Common myeloid progenitor, CD34-positive (primary cell): ENCODE results near the gene PSMD3.

Source experiments
- CTCF ChIA-PET: fragments of 350-600 bp; sonication (Branson Sonifier 250); formaldehyde crosslinking; loops from one replicate; lab custom pipeline; 2021; ENCODE audit warnings: antibody characterized with exemption; lab: Charles Lee
- POLR2A ChIA-PET: fragments of 350-600 bp; sonication (Branson Sonifier 250); formaldehyde crosslinking; loops from one replicate; lab custom pipeline; 2021; ENCODE audit warnings: antibody characterized with exemption; lab: Charles Lee
- DNase-seq, 3 donors: peaks; one replicate each; pipeline versions ENCODE4 v3.0.0 to v3.0.0-alpha.2; 2013
- H3K27ac ChIP-seq, 2 experiments: 1 replicate in 1 of 2; 2 replicates in 1 of 2; pipeline ENCODE4 v1.7.0; 2013; ENCODE audit warnings: inconsistent platforms in 2 of 2, low read length in 2 of 2, mild to moderate bottlenecking in 2 of 2, low read depth in 1 of 2, moderate library complexity in 1 of 2; ENCODE audit not compliant: severe bottlenecking in 2 of 2, insufficient read depth in 1 of 2, poor library complexity in 1 of 2
- H3K27me3 ChIP-seq, 5 experiments: replicated peaks in 2 of 5; 1 replicate in 3 of 5; 2 replicates in 2 of 5; pipeline versions ENCODE4 v1.6.1 to v1.7.0; 2013; ENCODE audit warnings: low read length in 4 of 5, mild to moderate bottlenecking in 2 of 5, moderate library complexity in 2 of 5, inconsistent platforms in 1 of 5; ENCODE audit not compliant: insufficient read depth in 5 of 5, control insufficient read depth in 4 of 5
- H3K36me3 ChIP-seq, 4 experiments: 1 replicate in 2 of 4; 2 replicates in 2 of 4; pipeline versions ENCODE4 v1.6.1 to v1.7.0; 2013; ENCODE audit warnings: low read length in 3 of 4, control low read depth in 1 of 4, mild to moderate bottlenecking in 1 of 4; ENCODE audit not compliant: control insufficient read depth in 4 of 4, insufficient read depth in 4 of 4
- H3K4me1 ChIP-seq, 4 experiments: 1 replicate in 3 of 4; 2 replicates in 1 of 4; pipeline versions ENCODE4 v1.6.1 to v1.7.1; 2013; ENCODE audit warnings: low read length in 3 of 4, mild to moderate bottlenecking in 3 of 4, control low read depth in 1 of 4, inconsistent platforms in 1 of 4, moderate library complexity in 1 of 4; ENCODE audit not compliant: control insufficient read depth in 4 of 4, insufficient read depth in 4 of 4; ENCODE audit errors: control extremely low read depth in 1 of 4
- H3K4me3 ChIP-seq, 7 experiments: 1 replicate in 4 of 7; 2 replicates in 3 of 7; pipeline versions ENCODE4 v1.5.1 to v1.7.0; 2013; ENCODE audit warnings: mild to moderate bottlenecking in 7 of 7, low read length in 6 of 7, moderate library complexity in 6 of 7, inconsistent platforms in 2 of 7, low read depth in 2 of 7, control low read depth in 1 of 7; ENCODE audit not compliant: insufficient read depth in 4 of 7, control insufficient read depth in 1 of 7; ENCODE audit errors: extremely low read depth in 1 of 7
- H3K9me3 ChIP-seq, 5 experiments: 1 replicate in 4 of 5; 2 replicates in 1 of 5; pipeline versions ENCODE4 v1.6.1 to v1.7.1; 2013; ENCODE audit warnings: low read length in 4 of 5, mild to moderate bottlenecking in 2 of 5, inconsistent platforms in 1 of 5, low read depth in 1 of 5, moderate library complexity in 1 of 5; ENCODE audit not compliant: control insufficient read depth in 4 of 5, insufficient read depth in 2 of 5; ENCODE audit errors: control extremely low read depth in 1 of 5
- WGBS: methylation state at CpG from one replicate; pipeline ENCODE4 v1.1.5; 2013; ENCODE audit not compliant: insufficient coverage; 5-methylcytosine and 5-hydroxymethylcytosine counted together

The PSMD3 gene

DNA sequence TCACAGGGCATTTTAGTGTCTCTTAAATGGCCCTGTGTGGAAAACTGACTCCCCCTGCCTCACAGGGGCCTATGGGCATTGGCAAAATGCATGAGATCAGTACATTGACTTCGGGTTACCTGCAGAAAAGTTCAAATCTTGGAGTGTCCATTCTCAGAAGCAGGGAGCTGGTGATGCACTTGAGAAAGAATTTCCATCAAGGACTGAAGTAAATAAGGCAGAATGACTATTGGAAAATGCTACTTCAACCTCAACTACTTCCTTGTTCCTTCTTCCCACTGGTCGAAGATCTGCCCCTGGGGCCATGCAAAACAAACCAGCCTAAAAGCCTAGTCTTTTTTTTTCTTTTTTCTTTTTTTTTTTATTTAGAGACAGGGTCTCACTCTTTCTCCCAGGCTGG, 31.6 kb upstream of the PSMD3 start:
- Histone ChIP-seq H3K4me3 (no peak overlapping the region), H3K4me1 (peaks cover 0 to 20% (median 14%) of the 10 kb centered on the region in 4 experiments), H3K36me3 (no peaks in the 10 kb centered on the region), H3K9me3 (no peaks in the 10 kb centered on the region), H3K27me3 (no peaks in the 10 kb centered on the region), H3K27ac (no peak overlapping the region)
- POLR2A ChIA-PET: no interaction called here
- CTCF ChIA-PET: interaction anchor here (1.0 to 1.3 kb wide), 2 partner anchors 9 to 20 kb away, joined by 3 read pairs; no protein-coding TSS in a partner anchor
- no peak for DNase-seq
- 100% methylated on average over 1 of the region's 2 CpGs for WGBS

DNA sequence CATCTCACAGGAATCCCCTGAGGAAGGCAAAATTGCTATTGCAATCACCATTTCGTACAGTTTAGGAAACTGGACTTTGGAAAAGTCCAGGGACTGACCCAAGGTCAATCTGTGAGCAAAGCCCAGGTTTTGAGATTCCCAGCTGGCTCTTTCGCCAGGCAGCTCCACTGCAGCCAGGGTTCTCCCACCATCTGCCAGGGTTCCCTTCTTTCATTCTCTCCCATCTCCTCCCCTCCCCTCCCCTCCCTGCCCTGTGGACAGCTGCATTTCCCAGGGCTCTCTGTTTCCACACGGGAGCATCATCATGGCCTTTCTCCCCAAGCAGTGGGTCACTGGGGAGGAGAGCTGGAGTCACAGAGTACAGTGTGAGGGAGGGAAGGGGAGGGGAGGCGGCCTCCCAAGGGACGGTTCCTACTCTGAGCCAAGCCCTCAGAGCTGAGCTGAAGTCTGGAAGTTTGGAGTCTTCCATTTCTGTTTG, 29.7 kb upstream of the PSMD3 start:
- no peaks in the 10 kb centered on the region for H3K27me3 ChIP-seq

DNA sequence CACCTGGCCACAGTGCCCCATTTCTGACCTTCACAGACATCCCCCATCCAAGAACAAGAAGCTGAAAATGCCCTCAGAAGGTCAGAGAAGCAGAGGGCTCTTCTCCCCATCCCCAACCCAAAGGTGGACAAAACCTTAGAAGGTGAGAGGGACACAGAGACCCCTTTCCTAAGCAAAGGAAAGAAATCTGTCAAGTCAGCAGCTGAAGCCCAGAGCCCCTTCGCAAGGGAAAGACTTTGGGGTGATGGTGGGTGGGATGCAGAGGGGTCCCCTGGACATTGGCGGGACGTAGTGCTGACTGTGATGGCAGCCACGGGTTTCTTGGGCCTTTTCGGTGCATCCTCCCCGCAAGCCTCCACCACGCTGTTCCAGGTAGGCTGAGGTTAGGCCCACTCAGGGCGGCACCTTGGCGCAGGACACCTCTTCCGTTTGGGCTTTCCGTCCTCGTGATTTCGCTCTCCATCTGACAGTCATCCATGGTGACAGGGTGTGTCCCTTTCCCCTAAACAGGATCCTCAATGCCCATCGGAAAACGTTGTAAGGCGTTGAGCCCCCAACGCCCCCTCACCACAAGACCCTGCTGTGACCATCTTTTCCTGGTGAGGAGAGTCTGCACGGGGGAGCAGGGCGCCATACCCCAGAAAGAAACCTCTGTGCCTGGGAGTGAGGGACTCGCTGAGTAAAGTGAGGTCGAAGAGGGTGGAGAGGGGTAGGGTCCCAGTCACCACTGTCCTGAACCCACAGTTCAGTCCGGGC, 28.5 kb upstream of the PSMD3 start:
- Histone ChIP-seq H3K27ac (no peak overlapping the region), H3K36me3 (no peaks in the 10 kb centered on the region), H3K9me3 (no peaks in the 10 kb centered on the region), H3K4me3 (peak overlapping the region; percentile 24 to 81 (median 57)), H3K4me1 (peaks cover 0 to 20% (median 14%) of the 10 kb centered on the region in 4 experiments), H3K27me3 (no peaks in the 10 kb centered on the region)
- ChIA-PET CTCF (interaction anchor here (0.7 kb wide), 1 partner anchor 12 kb away, joined by 3 read pairs; no protein-coding TSS in a partner anchor), POLR2A (interaction anchor here (1.5 kb wide), 1 partner anchor 28 kb away, joined by 3 read pairs; the partner anchor contains the start of gene PSMD3)
- DNase-seq: no peak
- WGBS: 67% methylated on average over 17 of the region's 22 CpGs

More for the DNA sequence above, 29.7 kb upstream of the PSMD3 start:
- ChIA-PET POLR2A (no interaction called here), CTCF (interaction anchor here (0.7 kb wide), 1 partner anchor 11 kb away, joined by 3 read pairs; no protein-coding TSS in a partner anchor)
- no peaks in the 10 kb centered on the region for H3K9me3 ChIP-seq
- no peak overlapping the region for H3K4me3 ChIP-seq
- 92% methylated on average over 2 of the region's 5 CpGs for WGBS
- no peak for DNase-seq
- H3K36me3 ChIP-seq: no peaks in the 10 kb centered on the region
- peaks cover 0 to 20% (median 14%) of the 10 kb centered on the region in 4 experiments for H3K4me1 ChIP-seq
- no peak overlapping the region for H3K27ac ChIP-seq

DNA sequence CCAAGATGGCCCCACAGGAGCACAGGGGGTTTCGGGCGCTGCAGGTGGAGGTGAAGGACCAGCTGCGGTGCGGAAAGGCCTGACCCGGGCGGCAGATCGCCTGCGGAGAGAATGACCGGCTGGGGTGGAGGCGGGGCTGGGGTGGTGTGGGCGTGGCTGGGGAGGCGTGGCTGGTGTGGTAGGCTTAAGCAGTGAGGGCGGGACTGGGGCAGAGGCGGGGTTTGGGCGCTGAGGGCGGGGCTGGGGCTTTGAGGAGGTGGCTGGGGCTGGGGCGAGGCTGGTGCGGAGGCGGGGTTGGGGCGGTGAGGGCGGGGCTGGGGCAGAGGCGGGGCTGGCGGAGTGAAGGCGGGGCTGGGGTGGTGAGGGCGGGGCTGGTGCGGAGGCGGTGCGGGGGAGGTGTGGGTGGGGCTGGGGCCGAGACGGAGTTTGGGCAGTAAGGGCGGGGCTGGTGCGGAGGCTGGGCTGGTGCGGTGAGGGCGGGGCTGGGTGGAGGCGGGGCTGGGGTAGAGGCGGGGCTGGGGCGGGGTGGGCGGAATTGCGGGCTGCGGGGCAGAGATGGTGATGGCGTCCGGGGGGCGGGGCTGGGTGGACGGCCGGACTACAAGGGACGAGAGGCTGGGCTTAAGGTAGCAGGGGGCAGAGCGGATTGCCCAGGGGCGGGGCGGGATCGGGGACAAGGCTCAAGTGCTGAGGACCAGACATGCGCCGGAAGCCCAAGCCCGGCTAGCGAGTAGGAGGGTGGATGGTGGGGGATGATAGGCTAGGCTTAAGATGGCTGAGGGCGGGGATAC, 27.7 kb upstream of the PSMD3 start:
- H3K27ac ChIP-seq: peak overlapping the region in 1 of 2 experiments; percentile 58
- POLR2A ChIA-PET: interaction anchor here (0.9 to 1.5 kb wide), 2 partner anchors 28 to 29 kb away, joined by 3 to 4 read pairs; partner anchors contain the start of gene PSMD3

DNA sequence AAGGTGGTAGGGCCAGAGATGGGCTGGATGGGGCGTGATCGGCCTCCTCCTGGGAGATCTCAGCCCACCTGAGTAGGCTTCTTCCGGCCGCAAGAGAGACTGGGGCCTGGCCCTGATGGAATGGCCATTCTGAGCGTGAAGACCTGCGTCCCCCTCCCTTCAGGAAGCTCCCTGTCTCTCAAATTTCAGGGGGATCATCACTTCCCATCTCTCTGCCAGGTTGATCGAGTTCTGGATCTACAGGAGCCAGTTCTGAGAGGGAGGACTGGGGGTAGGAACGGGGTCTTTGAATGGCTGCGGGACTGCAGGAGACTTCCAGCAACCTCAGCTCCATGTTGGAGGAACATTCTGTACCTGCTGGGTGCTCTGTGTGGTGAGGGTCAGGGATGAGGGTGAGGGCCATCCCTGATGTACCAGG, 27.1 kb upstream of the PSMD3 start:
- ChIA-PET CTCF (interaction anchor here (0.6 to 14.2 kb wide), 4 partner anchors 13 to 80 kb away, joined by 4 to 197 read pairs (median 6); partner anchors contain the start of gene PSMD3), POLR2A (interaction anchor here (0.9 to 1.5 kb wide), 2 partner anchors 27 to 28 kb away, joined by 3 to 4 read pairs; partner anchors contain the start of gene PSMD3)
- no peaks in the 10 kb centered on the region for H3K9me3 ChIP-seq
- peak overlapping the region in 1 of 2 experiments; percentile 58 for H3K27ac ChIP-seq
- H3K4me3 ChIP-seq: peak overlapping the region in 6 of 7 experiments; percentile 37 to 78 (median 60)
- peaks cover 0 to 20% (median 14%) of the 10 kb centered on the region in 4 experiments for H3K4me1 ChIP-seq
- WGBS: 41% methylated on average over 5 of the region's 9 CpGs
- H3K27me3 ChIP-seq: no peaks in the 10 kb centered on the region
- no peak for DNase-seq
- no peaks in the 10 kb centered on the region for H3K36me3 ChIP-seq

More for the DNA sequence above, 27.7 kb upstream of the PSMD3 start:
- CTCF ChIA-PET: interaction anchor here (0.6 to 14.2 kb wide), 5 partner anchors 13 to 80 kb away, joined by 3 to 197 read pairs (median 4); partner anchors contain the start of gene PSMD3
- peaks cover 0 to 20% (median 14%) of the 10 kb centered on the region in 4 experiments for H3K4me1 ChIP-seq
- peak overlapping the region; percentile 37 to 81 (median 57) for H3K4me3 ChIP-seq
- H3K9me3 ChIP-seq: no peaks in the 10 kb centered on the region
- WGBS: under 1% methylated on average over 18 of the region's 55 CpGs
- DNase-seq: peak; percentile 92 to 96 (median 96)
- no peaks in the 10 kb centered on the region for H3K27me3 ChIP-seq
- no peaks in the 10 kb centered on the region for H3K36me3 ChIP-seq

DNA sequence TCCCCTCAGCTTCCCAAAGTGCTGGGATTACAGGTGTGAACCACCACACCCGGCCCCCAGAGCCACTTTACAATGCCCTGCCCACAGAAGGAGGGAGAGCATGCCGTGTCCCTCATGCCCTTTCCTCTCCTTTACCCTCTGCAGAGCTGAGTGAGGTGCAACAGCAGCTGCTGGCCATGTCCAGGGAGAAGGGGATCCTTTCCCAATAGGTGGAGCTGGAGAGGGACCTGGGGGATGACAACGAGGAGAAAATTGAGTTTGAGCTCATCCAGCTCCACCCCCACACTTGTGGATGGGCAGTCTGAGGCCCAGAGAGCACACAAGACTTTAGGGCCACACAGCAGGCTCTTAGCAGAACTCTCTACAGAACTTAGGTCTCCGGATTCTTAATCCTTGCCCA, 25.7 kb upstream of the PSMD3 start:
- ChIA-PET CTCF (interaction anchor here (0.9 to 14.2 kb wide), 4 partner anchors 11 to 82 kb away, joined by 4 to 197 read pairs (median 7); partner anchors contain the start of gene PSMD3), POLR2A (no interaction called here)
- no peak overlapping the region for H3K27ac ChIP-seq
- no peaks in the 10 kb centered on the region for H3K9me3 ChIP-seq
- peaks cover 0 to 17% (median 15%) of the 10 kb centered on the region in 4 experiments for H3K4me1 ChIP-seq
- DNase-seq: no peak
- H3K27me3 ChIP-seq: no peaks in the 10 kb centered on the region
- no peak overlapping the region for H3K4me3 ChIP-seq
- WGBS: 86% methylated on average over 2 of the region's 4 CpGs
- no peaks in the 10 kb centered on the region for H3K36me3 ChIP-seq
